ENCODE results near the gene TMEM250. TPM values are rescaled to one million over a fixed set of nuclear protein-coding genes. Genes with fewer than 3 reads are reported as not detected.

TMEM250 gene
- total and polyA plus RNA-seq, 2 experiments from 2014 or later = 25.6 to 29.3 TPM

DNA sequence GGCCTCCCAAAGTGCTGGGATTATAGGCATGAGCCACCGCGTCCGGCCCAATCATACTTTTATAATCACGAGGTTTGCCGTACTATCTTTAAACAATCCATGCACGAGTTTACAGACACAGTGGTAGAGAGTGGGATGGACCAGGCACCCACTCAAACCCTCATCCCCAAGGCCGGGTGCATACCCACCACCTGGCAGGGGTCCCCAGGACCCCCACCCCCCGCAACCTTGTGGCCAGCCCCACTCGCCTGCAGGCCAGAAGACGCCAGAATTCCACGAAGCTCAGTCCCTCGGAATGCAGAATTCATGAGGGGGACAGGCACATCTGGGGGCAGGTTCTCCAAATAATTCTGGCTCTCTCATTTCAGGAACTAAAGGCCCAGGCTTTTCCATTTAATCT, 40.7 kb downstream of the TMEM250 start:
- Histone ChIP-seq H3K9me3 (ENCODE audit: low read depth) (no peaks in the 10 kb centered on the region), H3K4me1 (ENCODE audit: low read depth) (no peaks in the 10 kb centered on the region), H3K4me3 (no peak overlapping the region), H3K36me3 (no peaks in the 10 kb centered on the region), H3K27me3 (no peaks in the 10 kb centered on the region), H3K27ac (no peak overlapping the region)
- TF ChIP-seq, protein P1, sequence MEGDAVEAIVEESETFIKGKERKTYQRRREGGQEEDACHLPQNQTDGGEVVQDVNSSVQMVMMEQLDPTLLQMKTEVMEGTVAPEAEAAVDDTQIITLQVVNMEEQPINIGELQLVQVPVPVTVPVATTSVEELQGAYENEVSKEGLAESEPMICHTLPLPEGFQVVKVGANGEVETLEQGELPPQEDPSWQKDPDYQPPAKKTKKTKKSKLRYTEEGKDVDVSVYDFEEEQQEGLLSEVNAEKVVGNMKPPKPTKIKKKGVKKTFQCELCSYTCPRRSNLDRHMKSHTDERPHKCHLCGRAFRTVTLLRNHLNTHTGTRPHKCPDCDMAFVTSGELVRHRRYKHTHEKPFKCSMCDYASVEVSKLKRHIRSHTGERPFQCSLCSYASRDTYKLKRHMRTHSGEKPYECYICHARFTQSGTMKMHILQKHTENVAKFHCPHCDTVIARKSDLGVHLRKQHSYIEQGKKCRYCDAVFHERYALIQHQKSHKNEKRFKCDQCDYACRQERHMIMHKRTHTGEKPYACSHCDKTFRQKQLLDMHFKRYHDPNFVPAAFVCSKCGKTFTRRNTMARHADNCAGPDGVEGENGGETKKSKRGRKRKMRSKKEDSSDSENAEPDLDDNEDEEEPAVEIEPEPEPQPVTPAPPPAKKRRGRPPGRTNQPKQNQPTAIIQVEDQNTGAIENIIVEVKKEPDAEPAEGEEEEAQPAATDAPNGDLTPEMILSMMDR (IDR thresholded peaks at IDR 0.05; ENCODE audit: low read depth, low read length) = no peak
- no peak for DNase-seq (ENCODE audit: low read depth in 1 of 2, low spot score in 1 of 2)

DNA sequence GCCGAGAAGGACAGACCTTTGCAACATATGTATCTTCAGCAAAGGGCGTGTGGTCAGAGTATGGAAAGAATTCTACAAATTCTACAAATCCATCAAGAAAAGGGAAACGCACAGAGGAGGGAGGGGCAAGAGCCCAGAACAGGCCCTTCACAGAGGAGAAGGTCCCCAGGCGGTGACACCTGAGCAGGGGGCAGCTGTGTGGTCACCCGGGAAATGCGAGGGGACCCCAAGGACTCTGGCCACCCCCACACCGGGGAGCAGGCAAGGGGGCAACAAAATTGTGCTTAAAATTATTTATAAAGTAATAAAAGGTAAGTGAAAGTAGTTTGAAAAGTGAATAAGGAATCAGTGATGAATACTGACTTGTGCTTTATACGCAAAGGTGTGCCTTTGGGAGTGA, 41.2 kb downstream of the TMEM250 start:
- no peak for DNase-seq (ENCODE audit: low read depth in 1 of 2, low spot score in 1 of 2)
- H3K36me3 ChIP-seq = no peaks in the 10 kb centered on the region
- H3K27me3 ChIP-seq = no peaks in the 10 kb centered on the region
- H3K27ac ChIP-seq = no peak overlapping the region
- H3K4me1 ChIP-seq (ENCODE audit: low read depth) = no peaks in the 10 kb centered on the region
- H3K4me3 ChIP-seq = no peak overlapping the region
- no peaks in the 10 kb centered on the region for H3K9me3 ChIP-seq (ENCODE audit: low read depth)
- TF ChIP-seq, protein P1 (IDR thresholded peaks at IDR 0.05; ENCODE audit: low read depth, low read length) = no peak

DNA sequence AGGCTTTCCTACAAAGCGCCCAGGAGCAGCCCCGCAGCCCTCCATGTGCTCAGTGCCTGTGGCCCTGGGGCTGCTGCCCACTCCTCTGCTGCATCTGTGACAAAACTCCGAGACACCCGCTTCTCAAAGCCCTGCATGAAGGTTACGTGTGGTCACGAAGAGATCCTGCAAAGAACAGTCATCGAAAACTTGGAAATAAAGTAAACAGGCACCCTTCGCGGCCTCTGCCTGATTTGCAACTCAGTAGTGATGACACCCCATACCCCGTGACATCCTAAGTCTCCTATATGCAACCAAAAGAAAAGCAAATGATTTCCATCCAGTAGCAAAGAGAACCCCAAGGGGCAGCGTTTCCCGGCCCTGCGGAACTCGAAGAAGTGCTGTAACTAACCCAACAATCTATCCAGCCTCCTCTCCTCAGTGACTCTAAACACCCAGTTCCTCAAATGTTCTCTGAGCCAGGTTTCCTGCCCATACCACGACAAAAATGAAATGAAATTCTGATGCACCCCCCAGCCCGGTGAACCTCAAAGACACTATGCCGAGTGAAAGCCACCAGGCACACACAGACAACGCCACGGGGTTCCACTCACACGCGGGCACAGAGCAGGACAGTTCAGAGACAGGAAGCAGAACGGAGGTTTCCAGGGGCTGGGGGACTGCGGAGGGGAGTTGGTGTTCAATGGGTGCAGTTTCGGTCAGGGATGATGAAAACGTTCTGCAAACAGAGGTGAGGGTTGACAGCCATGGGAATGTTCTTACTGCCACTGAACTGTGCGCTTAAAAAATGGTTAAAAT, 42.6 kb downstream of the TMEM250 start:
- TF ChIP-seq, protein P1 (IDR thresholded peaks at IDR 0.05; ENCODE audit: low read depth, low read length) = no peak
- Histone ChIP-seq H3K27me3 (no peaks in the 10 kb centered on the region), H3K4me1 (ENCODE audit: low read depth) (no peaks in the 10 kb centered on the region), H3K4me3 (no peak overlapping the region), H3K36me3 (no peaks in the 10 kb centered on the region), H3K27ac (no peak overlapping the region), H3K9me3 (ENCODE audit: low read depth) (no peaks in the 10 kb centered on the region)
- DNase-seq (ENCODE audit: low read depth in 1 of 2, low spot score in 1 of 2) = no peak

DNA sequence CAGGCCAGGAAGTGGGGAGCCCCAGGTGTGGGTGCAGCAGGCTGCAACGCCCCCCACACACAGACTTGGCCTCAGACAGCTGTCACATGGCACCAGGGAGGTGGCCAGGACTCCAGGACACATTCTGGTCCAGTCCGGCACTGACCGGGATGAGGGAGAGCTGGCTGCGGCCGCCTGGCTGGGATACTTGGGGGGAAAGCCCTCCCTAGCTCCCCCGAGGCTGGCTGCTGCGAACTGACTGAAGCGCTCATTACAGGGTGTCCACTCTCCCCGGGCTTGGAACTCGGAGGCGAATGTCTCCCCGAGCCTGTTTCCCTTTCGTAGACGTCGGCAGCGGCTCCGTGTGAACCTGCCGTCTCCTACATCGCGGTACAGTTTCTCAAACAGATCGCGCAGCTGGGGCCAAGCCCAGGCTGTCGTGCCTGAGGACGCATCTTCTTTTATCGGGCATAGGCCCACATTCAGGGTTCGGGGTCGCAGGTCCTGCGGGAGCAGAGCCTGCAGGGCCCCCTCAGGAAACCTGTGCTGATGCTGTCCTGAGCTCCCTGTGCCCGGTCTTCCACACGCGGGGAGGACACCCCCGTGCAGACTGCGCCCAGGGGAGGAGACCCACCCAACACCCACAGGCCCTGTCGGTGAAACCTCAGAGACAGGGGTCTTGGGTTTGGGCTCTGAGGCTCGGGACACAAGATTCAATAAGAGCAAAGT, 43.4 kb downstream of the TMEM250 start:
- H3K27ac ChIP-seq = no peak overlapping the region
- no peaks in the 10 kb centered on the region for H3K9me3 ChIP-seq (ENCODE audit: low read depth)
- no peaks in the 10 kb centered on the region for H3K27me3 ChIP-seq
- TF ChIP-seq, protein P1 (IDR thresholded peaks at IDR 0.05; ENCODE audit: low read depth, low read length) = no peak
- no peak overlapping the region for H3K4me3 ChIP-seq
- no peaks in the 10 kb centered on the region for H3K4me1 ChIP-seq (ENCODE audit: low read depth)
- H3K36me3 ChIP-seq = no peaks in the 10 kb centered on the region
- DNase-seq (ENCODE audit: low read depth in 1 of 2, low spot score in 1 of 2) = no peak

DNA sequence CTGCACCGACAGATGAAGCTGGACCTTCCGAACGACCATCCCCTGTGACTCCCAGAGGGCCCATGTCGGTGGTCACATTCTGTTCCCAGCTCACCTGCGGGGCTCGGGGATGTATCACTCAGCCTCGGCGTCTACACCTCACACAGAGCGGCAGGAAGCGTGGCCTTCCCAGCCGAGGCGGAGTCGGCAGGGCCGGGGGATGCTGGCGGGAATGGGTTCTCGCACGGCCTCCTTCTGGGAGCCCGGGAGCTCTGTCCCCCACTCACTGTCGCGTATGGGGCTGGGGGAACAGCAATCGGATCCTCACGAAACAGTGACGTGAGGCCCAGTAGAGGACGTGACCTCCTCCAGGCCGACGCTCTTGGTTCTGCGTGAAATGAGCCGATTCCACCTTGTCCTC, 44.0 kb downstream of the TMEM250 start:
- DNase-seq (ENCODE audit: low read depth in 1 of 2, low spot score in 1 of 2) = no peak
- H3K9me3 ChIP-seq (ENCODE audit: low read depth) = no peaks in the 10 kb centered on the region
- TF ChIP-seq, protein P1 (IDR thresholded peaks at IDR 0.05; ENCODE audit: low read depth, low read length) = no peak
- H3K27me3 ChIP-seq = no peaks in the 10 kb centered on the region
- no peaks in the 10 kb centered on the region for H3K4me1 ChIP-seq (ENCODE audit: low read depth)
- H3K36me3 ChIP-seq = no peaks in the 10 kb centered on the region
- H3K4me3 ChIP-seq = no peak overlapping the region
- no peak overlapping the region for H3K27ac ChIP-seq

Other genes starting within 250 kb of the TMEM250 start
- 47.1 and 64.1 TPM in 2 replicates for gene CAMSAP1, start 211.3 kb downstream of the TMEM250 start, total RNA-seq
- gene CAMSAP1, start 211.3 kb downstream of the TMEM250 start, polyA plus RNA-seq = 7.8 and 13.0 TPM in 2 replicates
- gene UBAC1, start 157.5 kb downstream of the TMEM250 start, total RNA-seq = 60.2 and 66.4 TPM in 2 replicates
- gene UBAC1, start 157.5 kb downstream of the TMEM250 start, polyA plus RNA-seq = 48.9 and 60.1 TPM in 2 replicates
- 12.0 and 12.2 TPM in 2 replicates for gene NACC2, start 23.6 kb downstream of the TMEM250 start, total RNA-seq
- 4.4 and 5.0 TPM in 2 replicates for gene NACC2, start 23.6 kb downstream of the TMEM250 start, polyA plus RNA-seq
- gene LHX3, start 86.3 kb upstream of the TMEM250 start, total RNA-seq = not detected in 2 replicates
- not detected in 2 replicates for gene LHX3, start 86.3 kb upstream of the TMEM250 start, polyA plus RNA-seq
- gene QSOX2, start 126.9 kb upstream of the TMEM250 start, total RNA-seq = 10.5 and 11.5 TPM in 2 replicates
- 1.7 TPM in 2 replicates for gene QSOX2, start 126.9 kb upstream of the TMEM250 start, polyA plus RNA-seq
- 0.56 and 1.3 TPM in 2 replicates for gene CCDC187, start 185.2 kb upstream of the TMEM250 start, total RNA-seq
- gene CCDC187, start 185.2 kb upstream of the TMEM250 start, polyA plus RNA-seq = 0.13 and 0.16 TPM in 2 replicates
- 88.3 and 116 TPM in 2 replicates for gene GPSM1, start 208.7 kb upstream of the TMEM250 start, total RNA-seq
- 52.2 and 58.5 TPM in 2 replicates for gene GPSM1, start 208.7 kb upstream of the TMEM250 start, polyA plus RNA-seq
- gene DNLZ, start 244.9 kb upstream of the TMEM250 start, total RNA-seq = 28.0 and 45.4 TPM in 2 replicates
- 31.8 and 48.2 TPM in 2 replicates for gene DNLZ, start 244.9 kb upstream of the TMEM250 start, polyA plus RNA-seq

Measured in cardiac muscle cell (in vitro differentiated cells and primary cell).